ENCODE measurements around the gene MAN1C1. TPM values are rescaled to one million over a fixed set of nuclear protein-coding genes. Genes with fewer than 3 reads are reported as not detected.

MAN1C1 gene
- total RNA-seq, 1 experiment from 2014 or later, result 1.5 TPM

DNA sequence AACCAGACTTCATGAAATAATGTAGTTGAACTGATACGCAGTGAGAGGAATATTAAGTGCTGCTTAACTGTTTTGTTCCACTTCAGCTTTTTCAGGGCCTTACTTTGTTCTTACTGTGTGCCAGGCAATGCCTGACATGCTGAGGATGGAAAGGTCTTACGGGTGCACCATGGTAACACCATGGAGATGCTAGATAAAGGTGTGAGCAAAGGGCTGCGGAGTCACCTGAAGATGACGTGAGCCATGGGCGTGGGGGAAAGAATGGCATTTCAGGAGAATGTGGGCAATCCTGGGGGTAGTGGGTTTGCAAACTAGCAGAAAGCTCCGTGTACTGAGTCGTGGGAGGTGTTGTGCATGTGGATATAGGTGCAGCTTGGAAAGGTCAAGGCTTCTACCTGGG lies 27.3 kb downstream of the MAN1C1 start:
- H3K9me3 ChIP-seq (ENCODE audit: control insufficient read depth, insufficient read depth, low read depth, low read length), result peaks cover 3% of the 10 kb centered on the region; the same call in 1 of the 2 replicates
- in situ Hi-C loops (cut with HindIII; ENCODE audit: low pct_unique_long_range_greater_than_20kb, low sequenced_read_pairs) (no loop called here), intact Hi-C loops (cut with micrococcal nuclease; ENCODE audit: unreplicated experiment) (no loop called here)
- no peak overlapping the region for H3K4me3 ChIP-seq (ENCODE audit: low read depth in 2 of 2, low read length in 2 of 2)
- peaks cover 19% of the 10 kb centered on the region for H3K27me3 ChIP-seq (ENCODE audit: control insufficient read depth, insufficient read depth, low read length)
- no peak for ATAC-seq
- POLR2A ChIA-PET, result interaction anchor here (0.7 kb wide), 1 partner anchor 386 kb away, joined by 3 read pairs; no protein-coding TSS in a partner anchor
- no TSS peak for BruUV-seq (replicated peaks)
- no peaks in the 10 kb centered on the region for H3K4me1 ChIP-seq (ENCODE audit: control insufficient read depth, insufficient read depth, low read length)
- H3K36me3 ChIP-seq (ENCODE audit: control insufficient read depth, insufficient read depth, low read length), result no peaks in the 10 kb centered on the region
- no peak for DNase-seq (ENCODE audit: low read depth, low spot score)
- no peak for TF ChIP-seq SIN3A (IDR thresholded peaks at IDR 0.05; ENCODE audit: borderline replicate concordance, insufficient read depth, low read depth, low read length)
- TF ChIP-seq POLR2AphosphoS5 (IDR thresholded peaks at IDR 0.05; ENCODE audit: low read depth, low read length), result no peak
- TF ChIP-seq TCF7L2 (IDR thresholded peaks at IDR 0.05; ENCODE audit: low read depth, low read length), result no peak
- no peak for TF ChIP-seq REST (IDR thresholded peaks at IDR 0.05; ENCODE audit: insufficient read depth in 1 of 2, low read depth in 2 of 2, low read length in 1 of 2)
- TF ChIP-seq, protein P1, sequence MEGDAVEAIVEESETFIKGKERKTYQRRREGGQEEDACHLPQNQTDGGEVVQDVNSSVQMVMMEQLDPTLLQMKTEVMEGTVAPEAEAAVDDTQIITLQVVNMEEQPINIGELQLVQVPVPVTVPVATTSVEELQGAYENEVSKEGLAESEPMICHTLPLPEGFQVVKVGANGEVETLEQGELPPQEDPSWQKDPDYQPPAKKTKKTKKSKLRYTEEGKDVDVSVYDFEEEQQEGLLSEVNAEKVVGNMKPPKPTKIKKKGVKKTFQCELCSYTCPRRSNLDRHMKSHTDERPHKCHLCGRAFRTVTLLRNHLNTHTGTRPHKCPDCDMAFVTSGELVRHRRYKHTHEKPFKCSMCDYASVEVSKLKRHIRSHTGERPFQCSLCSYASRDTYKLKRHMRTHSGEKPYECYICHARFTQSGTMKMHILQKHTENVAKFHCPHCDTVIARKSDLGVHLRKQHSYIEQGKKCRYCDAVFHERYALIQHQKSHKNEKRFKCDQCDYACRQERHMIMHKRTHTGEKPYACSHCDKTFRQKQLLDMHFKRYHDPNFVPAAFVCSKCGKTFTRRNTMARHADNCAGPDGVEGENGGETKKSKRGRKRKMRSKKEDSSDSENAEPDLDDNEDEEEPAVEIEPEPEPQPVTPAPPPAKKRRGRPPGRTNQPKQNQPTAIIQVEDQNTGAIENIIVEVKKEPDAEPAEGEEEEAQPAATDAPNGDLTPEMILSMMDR (IDR thresholded peaks at IDR 0.05), result no peak
- no peak overlapping the region for H3K27ac ChIP-seq (ENCODE audit: low read length)
- CTCF ChIA-PET, result no interaction called here

GRCh38 chr1:25644962-25645361 lies 28.4 kb downstream of the MAN1C1 start:
- in situ Hi-C loops (cut with HindIII; ENCODE audit: low pct_unique_long_range_greater_than_20kb, low sequenced_read_pairs) (no loop called here), intact Hi-C loops (cut with micrococcal nuclease; ENCODE audit: unreplicated experiment) (no loop called here)
- ChIA-PET POLR2A (no interaction called here), CTCF (no interaction called here)
- DNase-seq (ENCODE audit: low read depth, low spot score) (no peak), ATAC-seq (no peak; the same call in 1 of the 2 replicates)
- H3K4me3 ChIP-seq (ENCODE audit: low read depth in 2 of 2, low read length in 2 of 2), result no peak overlapping the region
- H3K4me1 ChIP-seq (ENCODE audit: control insufficient read depth, insufficient read depth, low read length), result no peaks in the 10 kb centered on the region
- no TSS peak for BruUV-seq (replicated peaks)
- H3K36me3 ChIP-seq (ENCODE audit: control insufficient read depth, insufficient read depth, low read length), result no peaks in the 10 kb centered on the region
- no peaks in the 10 kb centered on the region for H3K9me3 ChIP-seq (ENCODE audit: control insufficient read depth, insufficient read depth, low read depth, low read length)
- peaks cover 11% of the 10 kb centered on the region for H3K27me3 ChIP-seq (ENCODE audit: control insufficient read depth, insufficient read depth, low read length)
- H3K27ac ChIP-seq (ENCODE audit: low read length), result no peak overlapping the region
- TF ChIP-seq REST (IDR thresholded peaks at IDR 0.05; ENCODE audit: insufficient read depth in 1 of 2, low read depth in 2 of 2, low read length in 1 of 2) (no peak), POLR2AphosphoS5 (IDR thresholded peaks at IDR 0.05; ENCODE audit: low read depth, low read length) (no peak), TCF7L2 (IDR thresholded peaks at IDR 0.05; ENCODE audit: low read depth, low read length) (no peak), SIN3A (IDR thresholded peaks at IDR 0.05; ENCODE audit: borderline replicate concordance, insufficient read depth, low read depth, low read length) (no peak)
